Measurements from ENCODE around the gene ACAP2. TPM values are rescaled to one million over a fixed set of nuclear protein-coding genes. Genes with fewer than 3 reads are reported as not detected.

Gene ACAP2
- total RNA-seq, 1 donor from 2014 or later: 39.0 TPM

DNA sequence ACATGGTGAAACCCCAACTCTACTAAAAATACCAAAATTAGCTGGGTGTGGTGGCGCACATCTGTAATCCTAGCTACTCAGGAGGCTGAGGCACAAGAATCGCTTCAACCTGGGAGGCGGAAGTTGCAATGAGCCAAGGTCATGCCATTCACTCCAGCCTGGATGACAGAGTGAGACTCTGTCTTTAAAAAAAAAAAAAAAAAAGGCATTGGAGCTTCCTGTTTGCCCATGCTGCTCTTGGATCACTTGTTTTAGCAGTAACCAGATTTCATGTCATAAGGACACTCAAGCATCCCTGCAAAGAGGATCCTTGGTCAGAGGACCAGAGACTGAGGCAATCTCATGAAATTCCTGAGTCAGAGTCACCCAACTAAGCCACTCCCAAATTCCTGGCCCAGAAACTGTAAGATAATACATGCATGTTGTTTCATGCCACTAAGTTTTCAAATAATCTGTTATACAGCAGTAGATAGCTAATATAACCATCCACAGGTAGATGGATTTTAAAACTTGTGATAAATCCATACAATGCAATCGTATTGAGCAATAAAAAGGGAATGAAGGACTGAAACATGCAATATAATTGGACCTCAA, 89.8 kb downstream of the ACAP2 start:
- Histone ChIP-seq H3K36me3 (ENCODE audit: control insufficient read depth, insufficient read depth, low read length) (no peaks in the 10 kb centered on the region), H3K4me3 (ENCODE audit: low read depth, low read length) (no peak overlapping the region), H3K27me3 (ENCODE audit: control insufficient read depth, insufficient read depth, low read length) (no peaks in the 10 kb centered on the region)
- TF ChIP-seq CTCF (IDR thresholded peaks at IDR 0.05; ENCODE audit: insufficient read depth, low read length, poor library complexity, severe bottlenecking): no peak
- DNase-seq (ENCODE audit: low read depth): peak; percentile 31

DNA sequence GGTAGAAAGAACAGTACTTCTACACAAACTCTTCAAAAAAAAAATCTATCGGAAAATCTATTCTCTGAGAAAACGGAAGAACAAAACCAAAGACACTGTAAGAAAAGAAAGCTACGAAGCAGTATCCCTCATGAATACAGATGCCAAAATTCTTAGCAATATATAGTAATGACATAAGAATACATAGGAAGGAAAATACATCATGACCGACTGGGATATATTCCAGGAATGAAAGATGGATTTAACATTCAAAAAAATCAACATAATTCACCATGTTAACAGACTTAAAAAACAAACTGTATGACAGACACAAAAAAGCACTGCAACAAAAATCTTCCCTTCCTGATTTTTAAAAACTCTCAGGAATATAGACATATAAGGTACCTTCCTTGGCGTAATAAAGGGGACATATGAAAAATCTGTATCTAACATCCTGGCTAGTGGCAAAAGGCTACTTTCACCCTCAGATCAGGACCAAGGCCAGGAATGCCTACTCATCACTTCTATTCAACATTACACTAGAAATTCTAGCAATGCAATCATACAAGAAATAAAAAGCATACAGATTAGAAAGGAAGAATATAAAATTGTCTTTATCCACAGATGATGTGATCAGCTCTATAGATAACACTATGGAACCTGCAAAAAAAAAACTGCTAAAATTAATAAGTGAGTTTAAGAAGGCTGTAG, 94.2 kb downstream of the ACAP2 start:
- no peak for DNase-seq (ENCODE audit: low read depth)
- H3K27me3 ChIP-seq (ENCODE audit: control insufficient read depth, insufficient read depth, low read length): no peaks in the 10 kb centered on the region
- H3K4me3 ChIP-seq (ENCODE audit: low read depth, low read length): no peak overlapping the region
- H3K36me3 ChIP-seq (ENCODE audit: control insufficient read depth, insufficient read depth, low read length): no peaks in the 10 kb centered on the region
- TF ChIP-seq CTCF (IDR thresholded peaks at IDR 0.05; ENCODE audit: insufficient read depth, low read length, poor library complexity, severe bottlenecking): no peak

- DNase-seq (ENCODE audit: low read depth): no peak
- no peak for TF ChIP-seq CTCF (IDR thresholded peaks at IDR 0.05; ENCODE audit: insufficient read depth, low read length, poor library complexity, severe bottlenecking)
- Histone ChIP-seq H3K4me3 (ENCODE audit: low read depth, low read length) (no peak overlapping the region), H3K36me3 (ENCODE audit: control insufficient read depth, insufficient read depth, low read length) (no peaks in the 10 kb centered on the region), H3K27me3 (ENCODE audit: control insufficient read depth, insufficient read depth, low read length) (no peaks in the 10 kb centered on the region)
Observed at GRCh38 chr3:195337747-195338146, 105.1 kb downstream of the ACAP2 start.

DNA sequence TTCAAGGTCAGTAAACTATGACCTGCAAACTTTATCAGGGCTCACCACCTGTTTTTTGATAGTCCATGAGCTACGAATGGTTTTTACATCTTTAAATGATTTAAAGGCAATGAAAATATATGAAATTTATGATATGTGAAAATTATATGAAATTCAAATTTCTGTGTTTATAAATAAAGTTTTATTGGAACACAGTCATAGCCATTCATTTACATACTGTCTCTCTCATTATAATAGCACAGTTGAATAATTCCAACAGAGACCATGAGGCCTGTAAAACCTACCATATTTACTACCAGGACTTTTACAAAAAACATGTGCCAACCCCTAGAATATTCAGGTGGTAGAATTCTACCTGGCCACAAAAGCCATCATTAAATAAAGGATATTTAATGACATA, 107.9 kb downstream of the ACAP2 start:
- TF ChIP-seq CTCF (IDR thresholded peaks at IDR 0.05; ENCODE audit: insufficient read depth, low read length, poor library complexity, severe bottlenecking): no peak
- H3K4me3 ChIP-seq (ENCODE audit: low read depth, low read length): no peak overlapping the region
- no peaks in the 10 kb centered on the region for H3K36me3 ChIP-seq (ENCODE audit: control insufficient read depth, insufficient read depth, low read length)
- no peak for DNase-seq (ENCODE audit: low read depth)
- H3K27me3 ChIP-seq (ENCODE audit: control insufficient read depth, insufficient read depth, low read length): no peaks in the 10 kb centered on the region

GRCh38 chr3:195319060-195319459, 123.8 kb downstream of the ACAP2 start:
- Histone ChIP-seq H3K27me3 (ENCODE audit: control insufficient read depth, insufficient read depth, low read length) (no peaks in the 10 kb centered on the region), H3K4me3 (ENCODE audit: low read depth, low read length) (no peak overlapping the region), H3K36me3 (ENCODE audit: control insufficient read depth, insufficient read depth, low read length) (no peaks in the 10 kb centered on the region)
- no peak for DNase-seq (ENCODE audit: low read depth)
- TF ChIP-seq CTCF (IDR thresholded peaks at IDR 0.05; ENCODE audit: insufficient read depth, low read length, poor library complexity, severe bottlenecking): no peak

- DNase-seq (ENCODE audit: low read depth): no peak
- Histone ChIP-seq H3K36me3 (ENCODE audit: control insufficient read depth, insufficient read depth, low read length) (no peaks in the 10 kb centered on the region), H3K27me3 (ENCODE audit: control insufficient read depth, insufficient read depth, low read length) (no peaks in the 10 kb centered on the region), H3K4me3 (ENCODE audit: low read depth, low read length) (no peak overlapping the region)
- TF ChIP-seq CTCF (IDR thresholded peaks at IDR 0.05; ENCODE audit: insufficient read depth, low read length, poor library complexity, severe bottlenecking): no peak
Observed at GRCh38 chr3:195312714-195313113, 130.1 kb downstream of the ACAP2 start.

Data from kidney epithelial cell (primary cell).